Prostate gland (tissue), 2 donors: ENCODE results near the gene DES. TPM values are rescaled to one million over a fixed set of nuclear protein-coding genes. Genes with fewer than 3 reads are reported as not detected.

Experiments
- total RNA-seq, 2 donors: library from RNA; depleted of rRNA; stranded (reverse); fragments of >200 nt; gene quantifications; one replicate each; pipeline ENCODE4 v1.1.0, GENCODE V29; 2016

The DES gene
- total RNA-seq, 2 donors from 2014 or later, result 1,584 to 1,742 TPM

Other genes starting within 250 kb of the DES start
- 1 to 10 TPM; 2.3 to 2.9 TPM for gene SLC23A3, start 248.3 kb upstream of the DES start, total RNA-seq
- gene CNPPD1, start 241.5 kb upstream of the DES start, total RNA-seq, result 10 to 100 TPM; 53.6 to 60.1 TPM
- 100 to 1,000 TPM in 1 of 2 donors, 10 to 100 TPM in 1; 84.4 to 142 TPM for gene RETREG2, start 240.1 kb upstream of the DES start, total RNA-seq
- 10 to 100 TPM; 49.0 to 57.2 TPM for gene ZFAND2B, start 211.6 kb upstream of the DES start, total RNA-seq
- gene ABCB6, start 199.4 kb upstream of the DES start, total RNA-seq, result 10 to 100 TPM; 31.9 to 32.1 TPM
- gene ATG9A, start 188.7 kb upstream of the DES start, total RNA-seq, result 10 to 100 TPM; 38.8 to 78.8 TPM
- gene ANKZF1, start 188.6 kb upstream of the DES start, total RNA-seq, result 10 to 100 TPM; 64.4 to 85.7 TPM
- 10 to 100 TPM; 23.1 to 25.0 TPM for gene GLB1L, start 172.9 kb upstream of the DES start, total RNA-seq
- gene STK16, start 172.9 kb upstream of the DES start, total RNA-seq, result 10 to 100 TPM; 20.5 to 26.1 TPM
- gene TUBA4B, start 165.1 kb upstream of the DES start, total RNA-seq, result not detected
- gene TUBA4A, start 164.5 kb upstream of the DES start, total RNA-seq, result 10 to 100 TPM; 43.5 to 51.2 TPM
- 100 to 1,000 TPM; 155 to 163 TPM for gene DNAJB2, start 139.0 kb upstream of the DES start, total RNA-seq
- gene PTPRN, start 109.0 kb upstream of the DES start, total RNA-seq, result 1 to 10 TPM in 1 of 2 donors, under 1 TPM in 1; 0.09 to 6.6 TPM
- not detected for gene RESP18, start 85.6 kb upstream of the DES start, total RNA-seq
- 10 to 100 TPM; 54.1 to 82.4 TPM for gene DNPEP, start 30.5 kb upstream of the DES start, total RNA-seq
- gene SPEG, start 16.5 kb downstream of the DES start, total RNA-seq, result 10 to 100 TPM; 30.7 to 53.4 TPM
- 10 to 100 TPM; 41.2 to 53.8 TPM for gene GMPPA, start 80.5 kb downstream of the DES start, total RNA-seq
- under 1 TPM; 0.09 to 0.45 TPM for gene ASIC4, start 96.1 kb downstream of the DES start, total RNA-seq
- 100 to 1,000 TPM; 150 to 819 TPM for gene CHPF, start 125.4 kb downstream of the DES start, total RNA-seq
- gene TMEM198, start 125.7 kb downstream of the DES start, total RNA-seq, result 10 to 100 TPM in 1 of 2 donors, 1 to 10 TPM in 1; 5.7 to 11.5 TPM
- gene OBSL1, start 153.2 kb downstream of the DES start, total RNA-seq, result 100 to 1,000 TPM; 142 to 330 TPM
- 100 to 1,000 TPM in 1 of 2 donors, under 1 TPM in 1; 0.96 to 391 TPM for gene INHA, start 153.9 kb downstream of the DES start, total RNA-seq
- 10 to 100 TPM; 18.3 to 60.3 TPM for gene STK11IP, start 179.5 kb downstream of the DES start, total RNA-seq
- gene SLC4A3, start 209.3 kb downstream of the DES start, total RNA-seq, result 10 to 100 TPM in 1 of 2 donors, 1 to 10 TPM in 1; 7.6 to 44.6 TPM